ENCODE measurements around the gene RABGAP1L. TPM values are rescaled to one million over a fixed set of nuclear protein-coding genes. Genes with fewer than 3 reads are reported as not detected.

RABGAP1L gene
- total and polyA plus RNA-seq, 2 of the 4 experiments (the other 2 are of a cell fraction): 7.9 to 26.7 TPM

GRCh38 chr1:174149216-174149615, 10.1 kb upstream of the RABGAP1L start:
- no TSS peak for BruUV-seq (replicated peaks)
- H3K79me1 ChIP-seq (ENCODE audit: low read depth in 1 of 2, low read length in 2 of 2): no peaks in the 10 kb centered on the region
- no peak overlapping the region for H3K56ac ChIP-seq (ENCODE audit: extremely low read depth, insufficient read depth, low read length)
- no peak overlapping the region for H3K23ac ChIP-seq (ENCODE audit: low read depth, low read length)
- dilution Hi-C loops (cut with HindIII; ENCODE audit: low sequenced_read_pairs, unreplicated experiment): no loop called here
- no peaks in the 10 kb centered on the region for H4K20me1 ChIP-seq (ENCODE audit: insufficient read depth, low read length)
- no peak overlapping the region for H2BK20ac ChIP-seq (ENCODE audit: low read depth, low read length)
- no peak for TF ChIP-seq MAFK (IDR thresholded peaks at IDR 0.05; ENCODE audit: low read depth, low read length)
- no peak for TF ChIP-seq USF2 (IDR thresholded peaks at IDR 0.05; ENCODE audit: low read depth, low read length)
- no peak for TF ChIP-seq NFE2L2 (IDR thresholded peaks at IDR 0.05; ENCODE audit: low read depth, low read length)
- no peak for TF ChIP-seq SMC3 (IDR thresholded peaks at IDR 0.05; ENCODE audit: low read depth, low read length)
- no peak for TF ChIP-seq MAZ (IDR thresholded peaks at IDR 0.05; ENCODE audit: borderline replicate concordance, low read depth, low read length)
- no peak for TF ChIP-seq RCOR1 (IDR thresholded peaks at IDR 0.05; ENCODE audit: insufficient replicate concordance, low read length)
- TF ChIP-seq POLR2A (IDR thresholded peaks at IDR 0.05; ENCODE audit: low read depth, low read length): no peak
- no peak for TF ChIP-seq RAD21 (IDR thresholded peaks at IDR 0.05; ENCODE audit: low read length)
- TF ChIP-seq ELK1 (IDR thresholded peaks at IDR 0.05; ENCODE audit: borderline replicate concordance, low read depth, low read length): no peak
- no peak for TF ChIP-seq FOS (IDR thresholded peaks at IDR 0.05; ENCODE audit: low read depth, low read length)
- TF ChIP-seq CEBPB (IDR thresholded peaks at IDR 0.05; ENCODE audit: low read depth, low read length): no peak
- no peak for TF ChIP-seq CHD1 (IDR thresholded peaks at IDR 0.05; ENCODE audit: low read depth, low read length)
- no peak for TF ChIP-seq BHLHE40 (IDR thresholded peaks at IDR 0.05; ENCODE audit: low read depth, low read length)
- no peak overlapping the region for H2AFZ ChIP-seq (replicated peaks; ENCODE audit: low read length, poor library complexity)
- DNase-seq: no peak
- no peak overlapping the region for H4K91ac ChIP-seq (ENCODE audit: insufficient read depth, low read depth, low read length)
- H3K27me3 ChIP-seq (ENCODE audit: control insufficient read depth, insufficient read depth, low read length): no peaks in the 10 kb centered on the region; the same call in 1 of the 2 replicates
- H3K4me2 ChIP-seq (ENCODE audit: low read depth, low read length): no peak overlapping the region
- H3K4me1 ChIP-seq (ENCODE audit: control insufficient read depth, insufficient read depth, low read length): no peaks in the 10 kb centered on the region
- H2BK15ac ChIP-seq (ENCODE audit: low read depth, low read length): no peak overlapping the region
- H2BK5ac ChIP-seq (ENCODE audit: low read depth, low read length, poor library complexity, severe bottlenecking): no peak overlapping the region
- H2AK5ac ChIP-seq (ENCODE audit: low read depth, low read length): no peak overlapping the region
- in situ Hi-C loops (cut with MboI; ENCODE audit: low sequenced_read_pairs): no loop called here
- H3K4me3 ChIP-seq (ENCODE audit: insufficient read depth, low read depth, low read length): no peak overlapping the region
- H3K9me3 ChIP-seq (ENCODE audit: control insufficient read depth, insufficient read depth, low read length): no peaks in the 10 kb centered on the region
- no peak overlapping the region for H4K5ac ChIP-seq (ENCODE audit: low read depth, low read length)
- no peak overlapping the region for H3K14ac ChIP-seq (replicated peaks; ENCODE audit: low read depth, low read length)
- no peaks in the 10 kb centered on the region for H3K36me3 ChIP-seq (ENCODE audit: control insufficient read depth, insufficient read depth, low read length)
- ATAC-seq (ENCODE audit: low read depth): no peak
- H3K9me1 ChIP-seq (ENCODE audit: insufficient read depth, low read length): no peaks in the 10 kb centered on the region
- no peak overlapping the region for H3K27ac ChIP-seq (ENCODE audit: insufficient read depth, low read length)
- CTCF ChIA-PET: no interaction called here
- no peak overlapping the region for H4K8ac ChIP-seq (ENCODE audit: low read depth in 2 of 2, low read length in 2 of 2)
- no peak overlapping the region for H3K9ac ChIP-seq (ENCODE audit: low read depth, low read length)
- H3K4ac ChIP-seq (ENCODE audit: low read depth, low read length): no peak overlapping the region
- no peak overlapping the region for H3K18ac ChIP-seq (ENCODE audit: low read depth, low read length)
- H2AK9ac ChIP-seq (replicated peaks; ENCODE audit: low read depth, low read length, poor library complexity): no peak overlapping the region
- POLR2A ChIA-PET (ENCODE audit: unreplicated experiment): no interaction called here
- WGBS, 2 experiments (ENCODE audit: extremely low coverage in 2 of 2, insufficient read length in 1 of 2): no CpG with 5 or more reads among the region's 4 CpGs
- intact Hi-C loops (cut with micrococcal nuclease): loop anchor here (5.0 kb wide), 1 partner anchor 157 kb away; no protein-coding TSS in a partner anchor
- no peak overlapping the region for H2BK120ac ChIP-seq (ENCODE audit: low read depth, low read length)
